ENCODE results near the gene ZNF407.

- TF ChIP-seq CTCF (IDR thresholded peaks at IDR 0.05), result no peak
- no peak for TF ChIP-seq POLR2A (IDR thresholded peaks at IDR 0.05)
Observed at GRCh38 chr18:74692367-74693013, 94.8 kb downstream of the ZNF407 start.

Data from heart left ventricle (tissue), 13 donors.